Right lobe of liver (tissue), 6 donors: ENCODE data around the gene IL1R1. TPM values are rescaled to one million over a fixed set of nuclear protein-coding genes. Genes with fewer than 3 reads are reported as not detected.

Experiments
- ATAC-seq, 4 donors: fragments of 200-7000 bp; cut with Tn5 transposase; one replicate each; pipeline ENCODE4 v1.9.1; 2020; ENCODE audit warnings: mild to moderate bottlenecking in 4 of 4, moderate library complexity in 4 of 4
- DNase-seq, 3 donors: peaks; one replicate each; pipeline ENCODE4 v3.0.0-alpha.2; 2020
- H3K27ac ChIP-seq, 3 donors: fragments of 200-600 bp; one replicate each; pipeline ENCODE4 v1.8.0; 2022
- H3K27me3 ChIP-seq, 2 donors: fragments of 200-600 bp; one replicate each; pipeline ENCODE4 v1.8.0; 2022
- H3K36me3 ChIP-seq, 4 donors: fragments of 200-600 bp; sonication (generic) in 1 of 4; one replicate each; pipeline versions ENCODE4 v1.5.1 to v1.8.0; 2017 to 2022; ENCODE audit warnings: control low read depth in 1 of 4
- H3K4me1 ChIP-seq, 4 donors: fragments of 200-600 bp; sonication (generic) in 1 of 4; one replicate each; pipeline versions ENCODE4 v1.5.1 to v1.8.0; 2017 to 2022; ENCODE audit warnings: control low read depth in 1 of 4
- H3K4me3 ChIP-seq, 3 donors: fragments of 200-600 bp; one replicate each; pipeline ENCODE4 v1.8.0; 2022
- H3K9me3 ChIP-seq, 4 donors: fragments of 200-600 bp; sonication (generic) in 1 of 4; one replicate each; pipeline versions ENCODE4 v1.5.1 to v1.8.0; 2017 to 2022; ENCODE audit warnings: control low read depth in 1 of 4
- POLR2A ChIP-seq: fragments of 450-650 bp; IDR thresholded peaks from one replicate; pipeline ENCODE4 v1.6.1; 2017; ENCODE audit warnings: antibody characterized with exemption, mild to moderate bottlenecking
- WGBS: methylation state at CpG from one replicate; pipeline ENCODE4 v1.1.6; 2018; ENCODE audit warnings: low coverage, low lambda C conversion rate; ENCODE audit not compliant: insufficient coverage; ENCODE audit errors: missing lambda C conversion rate; 5-methylcytosine and 5-hydroxymethylcytosine counted together
- intact Hi-C, 2 donors: fragments of 100-400 bp; cut with DNase I; formaldehyde crosslinking; loops; one replicate each; pipeline versions ENCODE4 v1.11.2 to v1.14.1; 2022
- total RNA-seq, 6 experiments: library from RNA; depleted of rRNA in 2 of 6; stranded (reverse); fragments of >200 nt in 2 of 6; fragmentation: NEBNext Ultra II Directional in 3 of 6; extraction: Animal tissue kit (Norgen Biotek cat#: 25700) in 3 of 6; gene quantifications; one replicate each; pipeline versions ENCODE4 v1.1.0 to v1.2.4, GENCODE V29; 2016 to 2023
- TF ChIP-seq, protein P1 (sequence below), 4 donors: fragments of 200-600 bp in 3 of 4; fragments of 450-650 bp in 1 of 4; IDR thresholded peaks; one replicate each; pipeline versions ENCODE4 v1.5.1 to v1.8.0; 2016 to 2022; ENCODE audit warnings: antibody characterized with exemption in 4 of 4, mild to moderate bottlenecking in 2 of 4
- donor health status: DM: no; HTN: yes; CAD: no.
- donor health status: DM: no; HTN: no; CAD: no.
- donor health status: DM: no; HTN: no; CAD: no.
- donor health status: DM: no; HTN: yes; CAD: no.
- donor health status: DM: no; HTN: yes; CAD: no.

IL1R1 gene
- total RNA-seq, 6 experiments from 2014 or later: 40.8 to 67.6 (median 52.2) TPM

GRCh38 chr2:102149243-102149642, 6.7 kb downstream of the IL1R1 start:
- peaks cover 0 to 13% (median 5%) of the 10 kb centered on the region in 4 donors for H3K36me3 ChIP-seq
- no peaks in the 10 kb centered on the region for H3K27me3 ChIP-seq
- intact Hi-C loops: no loop called here
- peak overlapping the region in 2 of 3 donors; percentile 16 to 18 for H3K27ac ChIP-seq
- peaks cover 0 to 19% (median 2%) of the 10 kb centered on the region in 4 donors for H3K4me1 ChIP-seq
- H3K9me3 ChIP-seq: peaks cover 0 to 12% (median 3%) of the 10 kb centered on the region in 4 donors
- DNase-seq (no peak), ATAC-seq (no peak)
- no peak overlapping the region for H3K4me3 ChIP-seq
- WGBS: no CpG with 5 or more reads among the region's 2 CpGs
- TF ChIP-seq POLR2A: no peak
- TF ChIP-seq, protein P1, sequence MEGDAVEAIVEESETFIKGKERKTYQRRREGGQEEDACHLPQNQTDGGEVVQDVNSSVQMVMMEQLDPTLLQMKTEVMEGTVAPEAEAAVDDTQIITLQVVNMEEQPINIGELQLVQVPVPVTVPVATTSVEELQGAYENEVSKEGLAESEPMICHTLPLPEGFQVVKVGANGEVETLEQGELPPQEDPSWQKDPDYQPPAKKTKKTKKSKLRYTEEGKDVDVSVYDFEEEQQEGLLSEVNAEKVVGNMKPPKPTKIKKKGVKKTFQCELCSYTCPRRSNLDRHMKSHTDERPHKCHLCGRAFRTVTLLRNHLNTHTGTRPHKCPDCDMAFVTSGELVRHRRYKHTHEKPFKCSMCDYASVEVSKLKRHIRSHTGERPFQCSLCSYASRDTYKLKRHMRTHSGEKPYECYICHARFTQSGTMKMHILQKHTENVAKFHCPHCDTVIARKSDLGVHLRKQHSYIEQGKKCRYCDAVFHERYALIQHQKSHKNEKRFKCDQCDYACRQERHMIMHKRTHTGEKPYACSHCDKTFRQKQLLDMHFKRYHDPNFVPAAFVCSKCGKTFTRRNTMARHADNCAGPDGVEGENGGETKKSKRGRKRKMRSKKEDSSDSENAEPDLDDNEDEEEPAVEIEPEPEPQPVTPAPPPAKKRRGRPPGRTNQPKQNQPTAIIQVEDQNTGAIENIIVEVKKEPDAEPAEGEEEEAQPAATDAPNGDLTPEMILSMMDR (IDR thresholded peaks at IDR 0.05): no peak

DNA sequence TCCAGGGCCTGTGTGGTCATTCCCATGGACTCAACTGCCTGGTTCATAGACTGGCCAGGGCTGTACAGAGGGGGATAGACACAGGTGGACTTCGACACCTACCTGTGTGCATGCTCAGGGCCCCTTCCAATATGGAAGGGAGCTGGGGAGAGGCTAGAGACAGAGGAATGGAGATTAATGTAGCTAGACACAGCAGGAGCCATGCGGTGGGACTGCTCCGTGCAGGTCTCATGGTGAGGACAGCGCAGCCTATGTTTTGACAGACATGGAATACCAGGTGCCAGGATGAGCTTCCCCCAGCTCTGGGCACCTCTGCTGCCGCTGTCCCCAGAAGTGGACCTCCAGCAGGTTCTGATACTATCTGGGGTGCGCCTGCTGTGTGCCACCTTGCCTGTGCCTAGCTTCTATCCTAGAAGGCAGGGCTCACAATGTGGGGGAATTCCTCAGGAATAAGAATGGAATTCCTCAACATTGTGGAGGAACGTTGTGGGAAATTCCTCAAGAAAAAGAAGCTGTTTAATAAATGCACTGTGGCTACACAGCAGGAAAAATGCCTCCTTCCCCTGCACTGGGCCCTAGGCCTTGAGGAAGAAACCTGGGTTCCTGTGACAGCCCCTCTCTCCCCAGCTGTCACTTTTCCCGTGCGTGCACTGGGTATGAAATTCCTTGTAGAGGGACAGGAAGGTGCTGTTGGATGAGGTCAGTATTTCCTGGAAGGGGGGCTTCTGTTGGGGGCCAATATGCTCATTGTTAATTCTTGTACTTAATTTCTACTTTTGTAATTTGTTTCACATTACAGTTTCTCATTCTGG, 7.3 kb downstream of the IL1R1 start:
- ATAC-seq (peak in 2 of 4 donors; percentile 11 to 29), DNase-seq (no peak)
- TF ChIP-seq, protein P1 (IDR thresholded peaks at IDR 0.05): no peak
- TF ChIP-seq POLR2A: no peak
- H3K36me3 ChIP-seq: peaks cover 0 to 14% (median 6%) of the 10 kb centered on the region in 4 donors
- peaks cover 0 to 25% (median 5%) of the 10 kb centered on the region in 4 donors for H3K4me1 ChIP-seq
- peaks cover 0 to 11% (median 3%) of the 10 kb centered on the region in 4 donors for H3K9me3 ChIP-seq
- H3K27ac ChIP-seq: peak overlapping the region in 1 of 3 donors; percentile 18
- intact Hi-C loops: loop anchor here in 1 of 2 donors (10.0 kb wide), 1 partner anchor 125 kb away; no protein-coding TSS in a partner anchor
- no peaks in the 10 kb centered on the region for H3K27me3 ChIP-seq
- 75% methylated on average over 3 of the region's 9 CpGs for WGBS
- no peak overlapping the region for H3K4me3 ChIP-seq

DNA sequence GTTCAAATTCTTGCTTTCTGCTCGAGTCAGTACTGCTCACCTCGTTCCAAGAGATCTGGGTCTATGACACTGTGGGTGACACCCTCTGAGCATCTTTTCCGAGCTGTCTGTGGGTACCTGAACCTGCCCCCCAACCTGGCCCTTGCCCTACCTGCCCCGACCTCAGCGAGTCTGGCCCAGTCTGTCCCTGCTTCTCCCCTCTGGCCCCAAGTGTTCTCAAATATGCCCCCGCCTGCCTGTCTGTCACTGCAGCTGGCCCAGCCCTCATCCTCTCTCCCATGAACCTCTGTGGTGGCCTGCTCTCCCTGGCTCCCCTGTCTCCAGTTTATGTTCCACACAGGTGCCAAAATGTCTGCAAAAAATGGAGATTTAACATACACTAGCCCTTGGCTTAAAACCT, 11.8 kb downstream of the IL1R1 start:
- 75% methylated on average over 3 of the region's 6 CpGs for WGBS
- H3K4me3 ChIP-seq: no peak overlapping the region
- peaks cover 0 to 11% (median 4%) of the 10 kb centered on the region in 4 donors for H3K36me3 ChIP-seq
- H3K27ac ChIP-seq: peak overlapping the region in 2 of 3 donors; percentile 87 to 91
- H3K4me1 ChIP-seq: peaks cover 0 to 54% (median 19%) of the 10 kb centered on the region in 4 donors
- no peaks in the 10 kb centered on the region for H3K9me3 ChIP-seq
- DNase-seq (no peak), ATAC-seq (no peak)
- intact Hi-C loops: loop anchor here in 1 of 2 donors (10.0 kb wide), 1 partner anchor 130 kb away; no protein-coding TSS in a partner anchor
- H3K27me3 ChIP-seq: no peaks in the 10 kb centered on the region
- TF ChIP-seq POLR2A: no peak
- TF ChIP-seq, protein P1 (IDR thresholded peaks at IDR 0.05): no peak

GRCh38 chr2:102154946-102155702, 12.6 kb downstream of the IL1R1 start:
- DNase-seq (no peak), ATAC-seq (peak; percentile 3 to 9 (median 6))
- Histone ChIP-seq H3K36me3 (peaks cover 0 to 11% (median 4%) of the 10 kb centered on the region in 4 donors), H3K4me1 (peaks cover 0 to 60% (median 22%) of the 10 kb centered on the region in 4 donors), H3K27ac (peak overlapping the region; percentile 69 to 91 (median 87)), H3K4me3 (no peak overlapping the region), H3K9me3 (no peaks in the 10 kb centered on the region), H3K27me3 (no peaks in the 10 kb centered on the region)
- 6% methylated on average over 3 of the region's 7 CpGs for WGBS
- TF ChIP-seq, protein P1 (IDR thresholded peaks at IDR 0.05): no peak
- TF ChIP-seq POLR2A: no peak
- intact Hi-C loops: loop anchor here in 1 of 2 donors (10.0 kb wide), 1 partner anchor 130 kb away; no protein-coding TSS in a partner anchor
